ENCODE results near the gene LIPI. TPM values are rescaled to one million over a fixed set of nuclear protein-coding genes. Genes with fewer than 3 reads are reported as not detected.
A peak's percentile ranks its signal among the peaks of the same experiment; 100 is the strongest.

The LIPI gene
- total and polyA plus RNA-seq, 10 of the 15 experiments (the other 5 are each of a cell fraction or from before 2014, with no cell fraction given), result 0.05 to 0.32 (median 0.10) TPM; not detected in 5

DNA sequence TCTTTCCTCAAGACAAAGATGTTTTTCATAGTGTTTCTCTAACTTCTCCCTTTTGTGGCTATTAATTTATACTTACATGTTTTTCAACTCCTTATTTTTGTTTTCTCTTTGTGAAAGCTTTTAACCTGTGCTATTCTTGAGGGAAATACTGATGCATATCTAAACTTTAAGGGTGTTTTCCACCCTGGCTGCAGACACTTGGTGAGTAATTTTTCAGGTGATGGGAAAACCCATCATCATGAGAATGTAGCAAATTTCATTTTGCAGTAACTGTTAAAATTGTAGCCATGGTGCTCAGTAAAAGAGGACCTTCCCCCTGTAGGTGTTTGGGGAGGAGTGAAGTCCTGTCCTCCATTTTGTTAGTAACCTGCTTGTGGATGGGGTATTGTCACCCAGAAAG lies 124.2 kb downstream of the LIPI start (continued):
- TF ChIP-seq EP300 (IDR thresholded peaks at IDR 0.05; ENCODE audit: borderline replicate concordance in 1 of 2, control insufficient read depth in 1 of 2, low read depth in 2 of 2, low read length in 2 of 2) (peak in 1 of 2 experiments; percentile 57; a peak in 1 of 4 replicates), RUNX3 (IDR thresholded peaks at IDR 0.05; ENCODE audit: low read length) (peak; percentile 39; the same call in 1 of the 2 replicates), KLF5 (IDR thresholded peaks at IDR 0.05; ENCODE audit: partially characterized antibody) (no peak), NFIC (IDR thresholded peaks at IDR 0.05; ENCODE audit: low read depth, low read length) (peak; percentile 68; the same call in 1 of the 2 replicates), FOXM1 (IDR thresholded peaks at IDR 0.05; ENCODE audit: low read depth, low read length) (peak; percentile 29; the same call in 1 of the 2 replicates)
- TF ChIP-seq, protein P1, sequence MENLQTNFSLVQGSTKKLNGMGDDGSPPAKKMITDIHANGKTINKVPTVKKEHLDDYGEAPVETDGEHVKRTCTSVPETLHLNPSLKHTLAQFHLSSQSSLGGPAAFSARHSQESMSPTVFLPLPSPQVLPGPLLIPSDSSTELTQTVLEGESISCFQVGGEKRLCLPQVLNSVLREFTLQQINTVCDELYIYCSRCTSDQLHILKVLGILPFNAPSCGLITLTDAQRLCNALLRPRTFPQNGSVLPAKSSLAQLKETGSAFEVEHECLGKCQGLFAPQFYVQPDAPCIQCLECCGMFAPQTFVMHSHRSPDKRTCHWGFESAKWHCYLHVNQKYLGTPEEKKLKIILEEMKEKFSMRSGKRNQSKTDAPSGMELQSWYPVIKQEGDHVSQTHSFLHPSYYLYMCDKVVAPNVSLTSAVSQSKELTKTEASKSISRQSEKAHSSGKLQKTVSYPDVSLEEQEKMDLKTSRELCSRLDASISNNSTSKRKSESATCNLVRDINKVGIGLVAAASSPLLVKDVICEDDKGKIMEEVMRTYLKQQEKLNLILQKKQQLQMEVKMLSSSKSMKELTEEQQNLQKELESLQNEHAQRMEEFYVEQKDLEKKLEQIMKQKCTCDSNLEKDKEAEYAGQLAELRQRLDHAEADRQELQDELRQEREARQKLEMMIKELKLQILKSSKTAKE (IDR thresholded peaks at IDR 0.05; ENCODE audit: low read depth, poor library complexity, severe bottlenecking), result no peak

GRCh38 chr21:14084701-14085100 lies 126.1 kb downstream of the LIPI start:
- Histone ChIP-seq H3K27ac (ENCODE audit: control insufficient read depth, insufficient read depth) (no peak overlapping the region), H3K4me2 (ENCODE audit: control insufficient read depth, insufficient read depth) (no peak overlapping the region), H3K4me1 (ENCODE audit: control insufficient read depth, insufficient read depth, low read length) (peaks cover 6% of the 10 kb centered on the region), H3K79me2 (ENCODE audit: control insufficient read depth, insufficient read depth, low read length) (no peaks in the 10 kb centered on the region), H3K4me3 (no peak overlapping the region), H3K9ac (ENCODE audit: control insufficient read depth, insufficient read depth, low read length) (no peak overlapping the region), H3K9me3 (replicated peaks; ENCODE audit: control insufficient read depth, insufficient read depth, low read length) (peaks cover 2% of the 10 kb centered on the region; the same call in 2 of the 3 replicates), H3K36me3 (ENCODE audit: control insufficient read depth in 2 of 2, insufficient read depth in 2 of 2, low read length in 1 of 2) (no peaks in the 10 kb centered on the region; a peak in 2 of 4 replicates), H4K20me1 (ENCODE audit: control insufficient read depth, insufficient read depth) (no peaks in the 10 kb centered on the region), H3K27me3 (replicated peaks in 1 of 2; ENCODE audit: control insufficient read depth in 2 of 2, insufficient read depth in 2 of 2, low read length in 1 of 2) (no peaks in the 10 kb centered on the region), H2AFZ (ENCODE audit: control insufficient read depth, low read depth, low read length) (no peak overlapping the region)
- SMC1A ChIA-PET (ENCODE audit: uncharacterized antibody, unreplicated experiment), result no interaction called here
- in situ Hi-C loops (cut with MboI) (loop anchor here (25.0 kb wide), 2 partner anchors 103 to 1653 kb away; partner anchors contain the start of gene USP25), intact Hi-C loops (cut with micrococcal nuclease; ENCODE audit: unreplicated experiment) (no loop called here)
- CTCF ChIA-PET, result no interaction called here
- DNase-seq (ENCODE audit: low read depth, low spot score) (no peak), ATAC-seq (no peak), FAIRE-seq (no peak)
- POLR2A ChIA-PET, result no interaction called here
- RAD21 ChIA-PET (ENCODE audit: unreplicated experiment), result no interaction called here
- 95% methylated on average over 24 of the region's 25 CpGs for WGBS (ENCODE audit: insufficient coverage, insufficient replicate concordance, low lambda C conversion rate, missing lambda C conversion rate)
- no TSS peak for BruUV-seq (replicated peaks)
- TF ChIP-seq SUPT20H (IDR thresholded peaks at IDR 0.05; ENCODE audit: borderline replicate concordance, control insufficient read depth, low read depth, low read length), result no peak
- TF ChIP-seq CHD1 (IDR thresholded peaks at IDR 0.05; ENCODE audit: low read depth, low read length), result no peak
- TF ChIP-seq, protein P1 (IDR thresholded peaks at IDR 0.05; ENCODE audit: low read depth, poor library complexity, severe bottlenecking), result no peak
- no peak for TF ChIP-seq RAD21 (IDR thresholded peaks at IDR 0.05; ENCODE audit: insufficient read depth, low read depth, low read length)
- TF ChIP-seq, protein P2, sequence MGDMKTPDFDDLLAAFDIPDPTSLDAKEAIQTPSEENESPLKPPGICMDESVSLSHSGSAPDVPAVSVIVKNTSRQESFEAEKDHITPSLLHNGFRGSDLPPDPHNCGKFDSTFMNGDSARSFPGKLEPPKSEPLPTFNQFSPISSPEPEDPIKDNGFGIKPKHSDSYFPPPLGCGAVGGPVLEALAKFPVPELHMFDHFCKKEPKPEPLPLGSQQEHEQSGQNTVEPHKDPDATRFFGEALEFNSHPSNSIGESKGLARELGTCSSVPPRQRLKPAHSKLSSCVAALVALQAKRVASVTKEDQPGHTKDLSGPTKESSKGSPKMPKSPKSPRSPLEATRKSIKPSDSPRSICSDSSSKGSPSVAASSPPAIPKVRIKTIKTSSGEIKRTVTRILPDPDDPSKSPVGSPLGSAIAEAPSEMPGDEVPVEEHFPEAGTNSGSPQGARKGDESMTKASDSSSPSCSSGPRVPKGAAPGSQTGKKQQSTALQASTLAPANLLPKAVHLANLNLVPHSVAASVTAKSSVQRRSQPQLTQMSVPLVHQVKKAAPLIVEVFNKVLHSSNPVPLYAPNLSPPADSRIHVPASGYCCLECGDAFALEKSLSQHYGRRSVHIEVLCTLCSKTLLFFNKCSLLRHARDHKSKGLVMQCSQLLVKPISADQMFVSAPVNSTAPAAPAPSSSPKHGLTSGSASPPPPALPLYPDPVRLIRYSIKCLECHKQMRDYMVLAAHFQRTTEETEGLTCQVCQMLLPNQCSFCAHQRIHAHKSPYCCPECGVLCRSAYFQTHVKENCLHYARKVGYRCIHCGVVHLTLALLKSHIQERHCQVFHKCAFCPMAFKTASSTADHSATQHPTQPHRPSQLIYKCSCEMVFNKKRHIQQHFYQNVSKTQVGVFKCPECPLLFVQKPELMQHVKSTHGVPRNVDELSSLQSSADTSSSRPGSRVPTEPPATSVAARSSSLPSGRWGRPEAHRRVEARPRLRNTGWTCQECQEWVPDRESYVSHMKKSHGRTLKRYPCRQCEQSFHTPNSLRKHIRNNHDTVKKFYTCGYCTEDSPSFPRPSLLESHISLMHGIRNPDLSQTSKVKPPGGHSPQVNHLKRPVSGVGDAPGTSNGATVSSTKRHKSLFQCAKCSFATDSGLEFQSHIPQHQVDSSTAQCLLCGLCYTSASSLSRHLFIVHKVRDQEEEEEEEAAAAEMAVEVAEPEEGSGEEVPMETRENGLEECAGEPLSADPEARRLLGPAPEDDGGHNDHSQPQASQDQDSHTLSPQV (IDR thresholded peaks at IDR 0.05), result no peak
- no peak for TF ChIP-seq BCL11A (IDR thresholded peaks at IDR 0.05; ENCODE audit: low read depth, low read length)
- TF ChIP-seq SUZ12 (IDR thresholded peaks at IDR 0.05; ENCODE audit: unreplicated experiment), result no peak
